ENCODE data around the gene CHORDC1. TPM values are rescaled to one million over a fixed set of nuclear protein-coding genes. Genes with fewer than 3 reads are reported as not detected.

The CHORDC1 gene
- total RNA-seq, 1 donor from 2014 or later: 41.4 TPM

DNA sequence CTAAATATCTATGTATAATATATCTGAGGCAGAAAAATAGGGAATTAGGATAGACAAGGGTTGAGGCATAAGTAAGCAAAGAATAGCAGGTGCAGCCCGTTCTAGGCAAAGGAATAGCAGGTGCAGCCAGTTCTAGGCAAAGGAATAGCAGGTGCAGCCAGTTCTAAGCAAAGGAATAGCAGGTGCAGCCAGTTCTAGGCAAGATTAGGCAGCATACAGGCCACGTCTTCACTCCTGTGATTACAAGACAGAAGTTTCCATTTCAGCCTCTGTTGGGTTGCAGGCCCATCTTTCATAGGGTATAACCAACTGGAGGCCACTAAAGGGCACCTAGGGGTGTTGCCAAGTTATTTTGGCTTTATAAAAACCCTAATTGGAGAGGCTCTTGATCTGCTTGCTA is 28.8 kb upstream of the CHORDC1 start:
- peak overlapping the region; percentile 33 for H3K4me3 ChIP-seq
- intact Hi-C loops (cut with micrococcal nuclease): no loop called here
- H3K27ac ChIP-seq (replicated peaks): no peak overlapping the region

DNA sequence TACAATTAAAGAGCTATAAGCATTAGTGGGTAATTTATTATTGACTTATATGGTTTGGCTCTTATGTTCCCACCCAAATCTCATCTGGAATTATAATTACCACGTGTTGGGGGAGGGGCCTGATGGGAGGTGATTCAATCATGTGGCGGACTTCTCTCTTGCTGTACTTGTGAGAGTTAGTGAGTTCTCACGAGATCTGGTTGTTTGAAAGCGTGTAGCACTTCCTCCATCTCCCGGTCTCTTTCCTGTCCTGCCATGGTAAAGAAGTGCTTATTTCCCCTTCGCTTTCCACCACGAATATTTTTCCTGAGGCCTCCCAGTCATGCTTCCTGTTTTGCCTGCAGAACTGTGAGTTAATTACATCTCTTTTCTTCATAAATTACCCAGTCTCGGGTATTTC is 28.1 kb upstream of the CHORDC1 start:
- Histone ChIP-seq H3K27ac (replicated peaks) (peak overlapping the region; percentile 5), H3K9me3 (replicated peaks) (no peaks in the 10 kb centered on the region), H3K4me3 (peak overlapping the region; percentile 33), H3K36me3 (no peaks in the 10 kb centered on the region), H3K27me3 (ENCODE audit: low read depth) (no peaks in the 10 kb centered on the region), H3K4me1 (no peaks in the 10 kb centered on the region)
- TF ChIP-seq, protein P1, sequence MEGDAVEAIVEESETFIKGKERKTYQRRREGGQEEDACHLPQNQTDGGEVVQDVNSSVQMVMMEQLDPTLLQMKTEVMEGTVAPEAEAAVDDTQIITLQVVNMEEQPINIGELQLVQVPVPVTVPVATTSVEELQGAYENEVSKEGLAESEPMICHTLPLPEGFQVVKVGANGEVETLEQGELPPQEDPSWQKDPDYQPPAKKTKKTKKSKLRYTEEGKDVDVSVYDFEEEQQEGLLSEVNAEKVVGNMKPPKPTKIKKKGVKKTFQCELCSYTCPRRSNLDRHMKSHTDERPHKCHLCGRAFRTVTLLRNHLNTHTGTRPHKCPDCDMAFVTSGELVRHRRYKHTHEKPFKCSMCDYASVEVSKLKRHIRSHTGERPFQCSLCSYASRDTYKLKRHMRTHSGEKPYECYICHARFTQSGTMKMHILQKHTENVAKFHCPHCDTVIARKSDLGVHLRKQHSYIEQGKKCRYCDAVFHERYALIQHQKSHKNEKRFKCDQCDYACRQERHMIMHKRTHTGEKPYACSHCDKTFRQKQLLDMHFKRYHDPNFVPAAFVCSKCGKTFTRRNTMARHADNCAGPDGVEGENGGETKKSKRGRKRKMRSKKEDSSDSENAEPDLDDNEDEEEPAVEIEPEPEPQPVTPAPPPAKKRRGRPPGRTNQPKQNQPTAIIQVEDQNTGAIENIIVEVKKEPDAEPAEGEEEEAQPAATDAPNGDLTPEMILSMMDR (IDR thresholded peaks at IDR 0.05; ENCODE audit: borderline replicate concordance): no peak
- no peak for DNase-seq
- intact Hi-C loops (cut with micrococcal nuclease): no loop called here

More for the DNA sequence above, 28.8 kb upstream of the CHORDC1 start:
- no peaks in the 10 kb centered on the region for H3K27me3 ChIP-seq (ENCODE audit: low read depth)
- TF ChIP-seq, protein P1 (IDR thresholded peaks at IDR 0.05; ENCODE audit: borderline replicate concordance): no peak
- H3K9me3 ChIP-seq (replicated peaks): no peaks in the 10 kb centered on the region
- no peak for DNase-seq
- no peaks in the 10 kb centered on the region for H3K4me1 ChIP-seq
- no peaks in the 10 kb centered on the region for H3K36me3 ChIP-seq

DNA sequence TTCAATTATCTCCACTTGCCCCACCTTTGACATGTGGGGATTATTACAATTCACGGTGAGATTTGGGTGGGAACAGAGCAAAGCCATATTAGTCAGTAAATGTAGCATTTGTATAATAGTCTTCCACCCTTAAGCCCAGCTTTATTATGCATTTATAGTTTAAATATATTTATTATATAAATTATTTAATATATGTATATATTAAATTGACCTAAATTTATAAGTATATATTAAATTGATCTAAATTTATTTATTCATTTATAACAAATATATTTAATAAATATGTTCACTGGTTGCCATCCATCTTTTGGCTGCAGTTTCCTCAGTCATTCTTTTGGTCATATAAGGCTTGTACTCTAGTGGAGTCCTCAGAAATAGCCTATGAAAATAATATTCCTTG is 23.6 kb upstream of the CHORDC1 start:
- intact Hi-C loops (cut with micrococcal nuclease): no loop called here
- DNase-seq: no peak
- H3K36me3 ChIP-seq: no peaks in the 10 kb centered on the region
- H3K9me3 ChIP-seq (replicated peaks): no peaks in the 10 kb centered on the region
- no peaks in the 10 kb centered on the region for H3K27me3 ChIP-seq (ENCODE audit: low read depth)
- H3K4me3 ChIP-seq: no peak overlapping the region
- TF ChIP-seq, protein P1 (IDR thresholded peaks at IDR 0.05; ENCODE audit: borderline replicate concordance): no peak
- H3K4me1 ChIP-seq: no peaks in the 10 kb centered on the region
- H3K27ac ChIP-seq (replicated peaks): no peak overlapping the region

DNA sequence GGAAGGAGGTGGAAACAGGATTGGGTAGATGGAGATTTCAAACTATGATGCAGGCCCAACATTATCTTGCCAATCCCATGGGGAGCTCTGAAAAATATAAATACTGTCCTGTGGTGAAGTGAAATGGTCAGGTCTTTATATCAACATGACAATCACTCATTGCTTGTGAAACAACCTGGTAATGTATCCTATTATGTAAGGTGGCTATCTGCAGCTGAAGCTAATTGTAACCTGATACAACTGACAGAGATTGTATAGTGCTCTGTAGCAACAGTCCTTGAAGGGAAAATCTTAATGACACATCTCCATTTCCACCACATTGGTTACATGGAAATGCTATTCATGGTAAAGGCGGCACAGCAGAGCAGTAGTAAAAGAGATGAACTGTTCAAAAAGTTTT is 20.7 kb upstream of the CHORDC1 start:
- Histone ChIP-seq H3K9me3 (replicated peaks) (no peaks in the 10 kb centered on the region), H3K4me1 (no peaks in the 10 kb centered on the region), H3K27me3 (ENCODE audit: low read depth) (no peaks in the 10 kb centered on the region), H3K36me3 (no peaks in the 10 kb centered on the region), H3K27ac (replicated peaks) (no peak overlapping the region), H3K4me3 (no peak overlapping the region)
- DNase-seq: no peak
- intact Hi-C loops (cut with micrococcal nuclease): no loop called here
- TF ChIP-seq, protein P1 (IDR thresholded peaks at IDR 0.05; ENCODE audit: borderline replicate concordance): no peak

GRCh38 chr11:90242894-90243416 is 20.1 kb upstream of the CHORDC1 start:
- Histone ChIP-seq H3K9me3 (replicated peaks) (no peaks in the 10 kb centered on the region), H3K4me3 (no peak overlapping the region), H3K27me3 (ENCODE audit: low read depth) (no peaks in the 10 kb centered on the region), H3K4me1 (no peaks in the 10 kb centered on the region), H3K36me3 (no peaks in the 10 kb centered on the region), H3K27ac (replicated peaks) (no peak overlapping the region)
- TF ChIP-seq, protein P1 (IDR thresholded peaks at IDR 0.05; ENCODE audit: borderline replicate concordance): no peak
- intact Hi-C loops (cut with micrococcal nuclease): no loop called here
- no peak for DNase-seq

Data from left ventricle myocardium inferior (tissue), 1 donor.